ENCODE measurements around the gene PEDS1.
"Not testable (repeated sequence)": the region's sequence is repeated elsewhere in the genome, so short reads cannot be mapped to it uniquely, and the experiment has no call there.

PEDS1 gene

DNA sequence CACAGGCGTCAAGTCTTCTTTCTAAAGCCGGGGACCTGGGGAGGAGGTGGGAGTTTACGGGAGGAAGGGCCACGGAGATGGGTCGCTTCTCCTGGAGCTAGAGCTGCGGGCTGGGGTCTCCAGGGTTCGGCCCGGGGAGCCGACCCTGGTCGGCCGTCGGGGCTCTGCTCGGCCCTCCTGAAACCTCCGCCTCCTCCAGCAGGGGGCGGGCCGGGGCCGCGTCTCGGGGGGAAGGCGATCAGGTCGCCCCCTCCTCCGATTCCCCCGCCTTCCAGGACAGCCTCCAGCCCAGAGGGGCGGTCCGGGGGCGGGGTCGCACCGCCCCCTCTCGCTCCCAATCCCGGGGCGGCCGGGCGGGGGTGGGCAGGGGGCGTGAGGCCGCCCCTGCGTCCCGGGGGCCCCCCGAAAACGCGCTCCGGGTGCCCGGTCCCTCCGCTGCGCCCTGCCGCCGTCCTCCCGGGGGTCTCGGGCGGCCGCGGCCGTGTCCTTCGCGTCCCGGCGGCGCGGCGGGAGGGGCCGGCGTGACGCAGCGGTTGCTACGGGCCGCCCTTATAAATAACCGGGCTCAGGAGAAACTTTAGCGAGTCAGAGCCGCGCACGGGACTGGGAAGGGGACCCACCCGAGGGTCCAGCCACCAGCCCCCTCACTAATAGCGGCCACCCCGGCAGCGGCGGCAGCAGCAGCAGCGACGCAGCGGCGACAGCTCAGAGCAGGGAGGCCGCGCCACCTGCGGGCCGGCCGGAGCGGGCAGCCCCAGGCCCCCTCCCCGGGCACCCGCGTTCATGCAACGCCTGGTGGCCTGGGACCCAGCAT is 36.9 kb upstream of the PEDS1 start, which contains the start of gene CEBPB:
Gene CEBPB, plus strand, starts transcription at position 580 of the 814 bp plus-strand sequence. Its CDS starts 204 bp downstream, at position 784.
- DNase-seq (ENCODE audit: low spot score): peak; percentile 95

DNA sequence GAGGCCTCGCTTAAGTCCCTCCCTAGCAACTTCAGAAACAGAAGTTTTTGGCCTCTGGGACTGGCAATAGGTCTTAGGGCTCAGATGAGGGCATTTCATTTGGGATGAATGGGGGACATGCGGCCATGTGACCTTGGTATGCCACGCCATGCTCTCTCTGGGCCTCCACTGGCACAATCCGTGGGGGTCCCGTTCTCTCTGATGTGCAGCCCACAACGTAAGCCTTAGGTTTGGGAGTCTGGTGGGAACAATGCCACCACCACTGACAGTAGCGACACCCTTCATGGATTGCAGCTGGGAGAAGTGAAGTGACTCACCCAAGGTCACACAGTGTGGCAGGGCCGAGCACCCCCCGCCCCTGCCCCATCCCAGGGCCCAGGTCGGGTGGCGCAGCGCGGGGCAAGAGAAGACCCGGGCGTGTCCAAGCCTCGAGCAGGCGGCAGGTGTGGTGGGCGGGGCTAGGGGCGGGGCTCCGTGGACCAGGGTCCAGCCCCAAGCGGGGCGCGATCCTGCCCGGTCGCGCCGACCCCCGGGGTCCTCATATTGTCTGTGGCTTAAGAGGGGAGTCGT is 36.2 kb upstream of the PEDS1 start:
- DNase-seq (ENCODE audit: low spot score): peak; percentile 44

GRCh38 chr20:50188879-50189680 is 35.6 kb upstream of the PEDS1 start:
- no peak for DNase-seq (ENCODE audit: low spot score)

DNA sequence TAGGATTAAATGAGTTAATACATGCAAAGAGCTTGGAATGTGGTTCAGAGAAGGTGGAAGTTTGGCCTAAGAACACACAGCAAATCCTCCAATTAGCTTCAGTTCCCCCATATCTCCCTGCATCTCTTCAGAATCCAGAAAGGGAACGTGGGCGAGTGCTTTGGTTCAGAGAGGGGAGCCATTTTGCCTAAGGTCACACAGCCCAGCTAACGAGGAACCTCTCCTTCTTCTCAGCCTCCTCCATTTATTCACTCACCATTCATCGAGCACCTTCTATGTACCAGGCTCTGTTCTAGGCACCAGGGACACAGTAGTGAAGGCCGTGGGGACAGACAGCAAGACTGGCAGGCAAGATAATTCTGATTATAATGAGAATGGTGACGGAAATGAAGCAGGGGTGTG is 34.8 kb upstream of the PEDS1 start:
- DNase-seq (ENCODE audit: low spot score): no peak

DNA sequence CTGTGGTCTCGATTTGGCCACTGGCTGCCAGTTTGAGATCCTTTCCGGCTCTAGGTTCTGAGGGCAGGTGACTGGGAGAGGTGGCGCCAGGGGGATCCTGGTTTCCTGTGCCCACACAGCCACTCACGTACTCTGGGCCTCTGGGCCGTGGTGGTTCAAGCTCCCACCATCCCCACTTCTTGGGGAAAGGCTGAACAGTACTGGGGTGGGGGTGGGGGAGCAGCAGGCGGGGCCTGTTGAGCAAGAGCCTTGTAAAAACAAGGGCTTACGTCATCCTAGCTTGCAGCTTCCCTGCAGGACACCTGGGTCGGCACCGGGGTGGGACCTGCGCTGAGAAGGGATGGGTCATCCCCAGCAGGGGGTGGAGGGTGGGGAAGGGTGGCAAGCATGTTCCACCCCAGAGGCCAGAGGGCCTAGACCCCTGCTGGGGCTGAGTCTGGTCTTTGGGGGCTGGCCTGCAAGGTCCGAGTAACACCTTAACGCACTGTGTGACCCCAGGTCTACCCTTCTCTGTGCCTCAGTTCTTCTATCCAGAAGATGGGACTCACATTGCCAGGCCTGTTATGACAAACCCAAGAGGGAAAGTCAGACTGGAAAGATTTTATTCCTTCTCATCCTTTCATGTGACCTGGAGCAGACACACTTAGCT is 34.0 kb upstream of the PEDS1 start:
- peak; percentile 24 for DNase-seq (ENCODE audit: low spot score)

DNA sequence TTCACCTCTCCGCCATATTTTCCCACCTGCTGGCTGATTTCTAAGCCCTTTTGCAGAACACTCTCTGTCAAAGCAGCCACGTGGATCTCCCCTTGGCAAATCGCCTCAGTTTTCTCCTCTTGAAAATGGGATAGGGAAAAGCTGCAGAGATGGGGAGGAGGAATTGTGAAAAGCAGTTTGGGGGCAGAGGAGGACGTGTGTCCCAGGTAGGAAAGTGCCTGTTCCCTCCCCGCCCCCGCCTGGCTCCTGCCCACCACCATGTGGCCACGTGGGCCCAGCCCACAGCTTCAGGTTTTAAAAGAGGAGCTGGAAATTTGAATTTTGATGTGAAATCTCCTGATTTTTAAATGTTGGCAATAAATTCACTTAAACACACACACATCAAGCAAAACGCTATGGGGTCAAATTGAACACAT is 33.5 kb upstream of the PEDS1 start:
- DNase-seq (ENCODE audit: low spot score): no peak

DNA sequence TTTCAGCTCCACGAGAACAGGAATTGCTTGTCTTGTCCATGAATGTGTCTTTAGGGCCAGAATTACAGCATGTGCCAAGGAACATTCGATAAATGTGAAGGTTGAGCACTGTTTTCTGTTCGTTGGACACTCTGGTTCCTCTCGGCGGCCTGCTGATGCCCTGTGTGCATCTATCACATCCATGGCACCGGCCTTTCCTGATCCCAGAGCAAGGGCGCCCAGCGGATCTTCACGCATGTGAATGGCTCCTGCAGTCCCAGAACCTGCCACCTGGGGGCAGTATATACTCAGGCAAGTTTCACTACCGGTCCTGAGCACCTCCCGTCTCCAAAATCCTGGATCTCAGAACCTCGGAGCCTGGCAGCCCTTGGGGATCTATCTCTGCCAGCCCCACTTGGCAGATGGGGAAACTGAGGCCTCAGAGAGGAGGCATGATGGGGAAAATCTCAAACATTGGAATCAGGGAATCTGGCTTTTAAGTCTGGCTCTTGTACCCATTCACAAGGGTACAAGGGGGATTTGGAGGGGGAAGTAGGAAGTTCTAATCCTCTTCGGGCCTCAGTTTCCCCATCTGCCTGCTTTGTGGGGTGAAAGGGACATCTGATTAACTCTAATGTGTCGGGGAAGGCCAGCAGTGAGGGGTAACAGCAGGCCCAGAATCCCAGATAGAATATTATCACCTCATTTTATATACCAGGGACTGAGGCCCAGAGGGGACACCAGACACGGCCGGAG is 32.8 kb upstream of the PEDS1 start:
- peak; percentile 82 for DNase-seq (ENCODE audit: low spot score)

DNA sequence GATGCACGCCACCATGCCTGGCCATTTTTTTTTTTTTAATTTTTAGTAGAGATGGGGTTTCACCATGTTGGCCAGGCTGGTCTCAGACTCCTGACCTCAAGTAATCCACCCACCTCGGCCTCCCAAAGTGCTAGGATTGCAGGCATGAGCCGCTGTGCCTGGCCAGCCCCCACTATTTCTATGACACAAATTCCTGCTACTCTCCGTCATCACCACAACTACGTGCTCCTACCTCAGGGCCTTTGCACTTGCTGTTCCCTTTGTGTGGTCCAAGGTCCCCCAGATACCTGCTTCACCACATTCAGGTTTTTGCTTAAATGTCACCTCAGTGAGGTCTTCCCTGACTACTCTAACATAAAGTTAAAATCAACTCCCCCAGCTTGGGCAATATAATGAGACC is 31.9 kb upstream of the PEDS1 start:
- no peak for DNase-seq (ENCODE audit: low spot score)

GRCh38 chr20:50182346-50182745 is 28.8 kb upstream of the PEDS1 start:
- DNase-seq (ENCODE audit: low spot score): no peak

- no peak for DNase-seq (ENCODE audit: low spot score)
These were observed 27.8 kb upstream of the PEDS1 start for GRCh38 chr20:50181344-50181743.

- DNase-seq (ENCODE audit: low spot score): not testable (repeated sequence)
These were observed 25.1 kb upstream of the PEDS1 start for GRCh38 chr20:50178672-50179071.

DNA sequence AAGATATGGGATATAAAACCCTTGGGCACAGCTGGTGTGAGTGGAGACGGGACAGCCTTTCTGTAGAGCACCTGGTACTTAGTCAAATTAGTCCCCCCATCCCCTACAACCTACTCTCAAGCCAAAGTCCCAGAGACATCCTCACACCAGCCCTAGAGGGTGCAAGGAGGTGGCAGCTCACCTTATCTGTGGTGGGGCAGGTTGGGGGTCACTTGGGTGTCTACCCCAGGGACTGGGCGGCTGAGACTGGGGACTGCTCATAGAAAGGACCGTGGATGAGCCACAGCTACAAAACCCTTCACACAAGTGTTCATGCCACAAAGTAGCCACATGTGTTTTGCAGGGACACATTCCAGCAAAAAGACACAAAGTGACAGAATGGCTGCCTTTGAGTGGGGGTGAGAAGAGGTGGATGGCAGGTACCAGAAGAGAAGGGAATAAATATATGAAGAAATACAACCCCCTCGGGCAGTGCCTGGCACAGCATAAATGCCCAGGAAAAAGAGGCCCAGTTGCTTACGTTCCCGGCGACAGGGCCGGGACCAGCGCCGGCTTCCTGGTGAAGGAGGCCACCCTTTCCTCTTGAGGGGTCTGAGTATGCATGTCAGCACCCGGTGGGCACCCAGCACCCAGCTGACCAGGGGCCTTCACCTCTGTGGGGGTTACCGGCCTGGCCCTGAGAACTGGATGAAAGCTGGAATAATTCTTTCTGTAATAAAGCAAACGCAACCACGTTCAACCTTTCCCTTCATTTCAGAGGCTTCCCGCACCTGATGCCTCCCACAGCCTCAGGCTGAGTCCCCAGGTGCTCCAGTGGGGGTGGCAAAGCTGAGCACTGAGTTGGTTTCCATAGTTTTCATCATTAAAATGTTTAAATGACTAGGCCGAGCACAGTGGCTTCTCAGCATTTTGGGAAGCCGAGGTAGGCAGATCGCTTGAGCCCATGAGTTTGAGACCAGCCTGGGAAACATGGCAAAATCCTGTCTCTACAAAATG is 22.7 kb upstream of the PEDS1 start:
- no peak for DNase-seq (ENCODE audit: low spot score)

DNA sequence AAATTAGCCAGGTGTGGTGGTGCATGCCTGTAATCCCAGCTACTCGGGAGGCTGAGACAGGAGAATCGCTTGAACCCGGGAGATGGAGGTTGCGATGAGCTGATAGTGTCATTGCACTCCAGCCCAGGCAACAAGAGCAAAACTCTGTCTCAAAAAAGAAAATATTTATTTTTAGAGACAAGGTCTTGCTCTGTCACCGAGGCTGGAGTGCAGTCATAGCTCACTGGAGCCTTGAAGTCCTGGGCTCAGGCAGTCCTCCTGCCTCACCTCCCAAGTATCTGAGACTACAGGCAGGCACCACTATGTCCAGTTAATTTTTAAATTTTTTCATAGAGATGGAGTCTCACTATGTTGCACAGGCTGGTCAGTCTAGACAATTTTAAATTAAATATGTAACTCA is 20.9 kb upstream of the PEDS1 start:
- no peak for DNase-seq (ENCODE audit: low spot score)

- DNase-seq (ENCODE audit: low spot score): peak; percentile 37
These were observed 19.0 kb upstream of the PEDS1 start for GRCh38 chr20:50172347-50173013.

- DNase-seq (ENCODE audit: low spot score): peak; percentile 8
These were observed 17.2 kb upstream of the PEDS1 start for GRCh38 chr20:50170549-50171220.

DNA sequence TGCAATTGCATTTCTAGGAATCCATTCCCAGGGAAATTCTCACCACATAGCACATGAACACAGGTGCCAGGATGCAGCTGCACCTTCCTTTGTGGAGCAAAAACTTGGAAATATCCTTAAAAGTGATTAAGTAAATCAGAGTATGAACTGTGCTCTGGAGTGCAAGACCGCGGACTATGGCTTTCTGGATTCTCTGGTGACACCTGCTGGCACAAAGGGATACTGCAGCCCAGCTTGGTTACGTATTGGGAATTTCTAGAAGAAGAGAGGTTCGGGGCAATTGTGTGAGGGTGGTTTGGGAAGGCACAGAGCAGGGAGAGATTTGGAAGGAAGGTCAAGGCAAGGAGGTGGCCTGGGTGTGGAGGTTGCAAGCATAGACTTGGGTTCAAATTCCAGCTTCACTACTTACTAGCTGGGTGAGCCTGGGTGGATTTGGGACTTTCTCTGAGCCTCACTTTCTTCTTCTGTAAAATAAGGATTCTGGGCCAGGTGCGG is 15.9 kb upstream of the PEDS1 start:
- peak; percentile 71 for DNase-seq (ENCODE audit: low spot score)

DNA sequence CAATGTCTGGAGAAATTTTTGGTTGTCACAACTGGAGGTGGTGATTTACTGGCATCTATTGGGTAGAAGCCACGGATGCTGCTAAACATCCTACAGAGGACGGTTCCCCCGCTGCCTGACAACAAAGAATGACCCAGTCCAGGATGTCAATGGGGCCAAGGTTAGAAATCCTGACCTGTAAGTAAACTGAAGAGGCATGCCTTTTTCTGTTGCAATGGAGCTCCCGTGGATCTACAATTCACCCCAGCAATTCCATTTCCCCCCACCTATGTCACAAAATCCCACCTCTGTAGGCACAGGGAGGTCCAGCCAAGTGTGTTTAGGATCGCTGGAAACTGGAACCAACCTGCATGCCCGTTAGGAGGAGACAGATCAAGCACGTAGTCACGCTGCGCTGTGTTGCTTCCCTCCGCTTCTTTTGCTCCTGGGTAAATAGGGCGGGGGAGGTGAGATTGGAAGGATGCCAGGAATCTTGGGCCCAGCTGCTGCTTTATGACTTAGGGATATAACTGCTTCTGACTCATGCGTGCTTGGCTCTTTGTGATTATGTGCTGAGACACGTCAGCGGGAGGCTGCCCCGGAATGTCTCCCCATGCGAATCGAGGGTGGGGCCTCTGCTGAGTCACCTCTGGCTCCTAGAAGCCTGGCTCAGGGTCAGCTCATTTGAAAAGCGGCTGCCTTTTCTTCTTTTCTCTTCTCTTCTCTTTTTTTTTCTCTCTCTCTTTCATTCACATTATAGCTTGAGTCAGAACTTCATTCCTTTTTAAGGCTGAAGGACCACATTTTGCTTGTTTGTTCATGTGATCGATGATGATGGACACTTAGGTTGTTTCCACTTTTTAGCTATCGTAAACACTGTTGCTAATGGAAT is 12.4 kb upstream of the PEDS1 start:
- DNase-seq (ENCODE audit: low spot score): peak; percentile 87
